ENCODE measurements around the gene SHANK1.
A peak's percentile ranks its signal among the peaks of the same experiment; 100 is the strongest.

The SHANK1 gene

GRCh38 chr19:50711196-50711595 is 8.4 kb downstream of the SHANK1 start:
- DNase-seq, result no peak

GRCh38 chr19:50710612-50711011 is 9.0 kb downstream of the SHANK1 start:
- DNase-seq, result no peak

DNA sequence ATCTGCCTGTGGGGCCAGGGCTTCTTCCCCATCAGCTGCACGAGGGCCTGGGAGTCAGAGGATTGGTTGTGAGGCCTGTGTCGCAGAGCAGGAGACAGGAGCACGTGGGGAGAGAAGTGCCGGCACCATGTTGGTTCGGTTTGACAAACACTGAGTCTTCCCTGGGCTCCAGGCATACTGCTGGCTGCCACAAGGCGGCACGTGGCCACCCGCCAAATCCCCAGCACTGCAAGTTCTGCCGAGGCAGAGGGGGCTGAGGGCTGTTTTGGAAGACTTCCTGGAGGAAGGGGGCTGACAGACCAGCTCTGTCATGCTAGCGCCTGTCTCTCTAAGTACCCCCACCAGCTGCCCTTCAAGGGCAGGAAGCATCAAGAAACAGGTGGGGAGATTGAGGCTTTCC is 9.5 kb downstream of the SHANK1 start:
- DNase-seq, result no peak

DNA sequence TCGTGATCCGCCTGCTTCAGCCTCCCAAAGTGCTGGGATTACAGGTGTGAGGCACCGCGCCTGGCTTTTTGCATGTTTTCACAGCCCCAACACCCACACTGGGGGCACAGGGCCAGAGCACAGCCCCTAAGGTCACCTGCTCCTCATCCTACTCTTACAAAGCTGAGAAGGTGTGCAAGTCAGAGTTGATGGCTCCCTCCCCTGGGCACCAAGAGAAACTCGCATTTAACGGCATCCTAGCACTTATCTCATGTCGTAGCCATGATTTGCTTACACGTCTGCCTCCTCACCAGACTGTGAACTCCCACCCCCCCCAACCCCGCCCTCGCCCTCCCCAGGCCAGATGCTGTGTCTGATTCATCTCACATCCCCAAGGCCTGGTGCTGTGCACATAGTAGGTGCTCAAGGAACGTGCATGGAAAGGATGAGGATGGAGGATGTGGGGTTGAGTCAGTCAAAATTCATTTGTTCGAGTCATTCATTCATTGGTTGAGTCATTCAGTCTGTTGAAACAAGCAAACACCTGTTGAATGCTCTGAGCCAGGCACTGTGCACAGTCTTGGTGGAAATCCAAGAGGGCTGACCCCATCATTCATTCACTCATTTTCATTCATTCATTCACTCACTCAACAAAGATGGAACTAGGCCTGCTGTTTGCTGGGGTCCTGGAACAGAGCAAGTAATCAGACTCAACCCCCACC is 11.3 kb downstream of the SHANK1 start:
- no peak for DNase-seq

GRCh38 chr19:50706387-50706786 is 13.2 kb downstream of the SHANK1 start:
- no peak for DNase-seq

- DNase-seq, result peak; percentile 48 to 65
These were observed 14.1 kb downstream of the SHANK1 start for GRCh38 chr19:50705422-50706019.

GRCh38 chr19:50703915-50704796 is 15.4 kb downstream of the SHANK1 start:
- peak in 1 of 2 donors; percentile 9 for DNase-seq

DNA sequence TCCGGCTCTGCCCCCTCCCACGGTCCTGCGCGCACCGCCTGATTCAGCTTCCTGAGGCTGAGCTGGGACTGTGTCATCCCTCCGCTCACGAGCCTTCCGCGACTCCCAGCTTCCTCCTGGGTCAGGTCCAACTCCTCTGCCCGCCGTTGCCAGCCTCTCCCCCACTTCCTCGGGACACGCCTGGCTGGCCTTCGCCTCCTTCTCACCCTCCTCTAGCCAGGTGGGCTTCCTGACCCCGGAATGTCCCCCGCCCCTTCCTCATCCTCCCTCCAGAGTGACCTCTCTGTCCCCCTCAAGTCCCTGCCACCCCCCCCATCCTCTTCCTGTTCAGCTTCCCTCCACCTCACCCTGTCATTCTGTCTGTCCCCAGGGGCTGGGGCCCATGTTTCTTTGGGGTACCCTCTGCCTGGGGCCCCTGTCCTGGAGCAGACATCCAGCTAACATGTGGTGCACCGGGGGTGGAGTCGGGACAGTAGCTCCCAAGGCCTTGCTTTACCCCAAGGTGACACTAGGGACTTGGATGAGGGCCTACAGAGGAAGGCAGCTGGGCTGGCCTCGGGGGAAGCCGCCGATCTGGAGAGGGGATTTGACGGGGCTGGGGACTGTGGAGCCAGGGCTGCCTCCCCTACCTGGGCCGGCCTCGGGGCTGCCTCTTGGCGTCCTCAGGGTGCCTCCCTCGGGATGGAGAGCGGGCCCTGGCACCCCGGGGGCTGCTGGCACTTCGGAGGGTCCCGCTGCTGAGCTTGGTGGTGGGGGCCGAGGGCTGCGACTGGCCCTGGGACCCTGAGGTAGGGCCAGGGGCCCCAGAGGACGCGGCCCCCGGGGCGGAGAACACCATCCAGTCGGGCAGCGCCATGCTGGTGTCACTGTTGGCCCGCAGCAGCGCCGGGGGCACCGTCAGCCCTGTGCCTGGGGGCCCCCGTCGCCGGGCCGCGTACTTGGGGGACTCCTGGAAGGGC is 16.5 kb downstream of the SHANK1 start:
- DNase-seq, result peak; percentile 50 to 83

- DNase-seq, result no peak
These were observed 17.3 kb downstream of the SHANK1 start for GRCh38 chr19:50702158-50702870.

GRCh38 chr19:50701367-50701985 is 18.1 kb downstream of the SHANK1 start:
- no peak for DNase-seq

DNA sequence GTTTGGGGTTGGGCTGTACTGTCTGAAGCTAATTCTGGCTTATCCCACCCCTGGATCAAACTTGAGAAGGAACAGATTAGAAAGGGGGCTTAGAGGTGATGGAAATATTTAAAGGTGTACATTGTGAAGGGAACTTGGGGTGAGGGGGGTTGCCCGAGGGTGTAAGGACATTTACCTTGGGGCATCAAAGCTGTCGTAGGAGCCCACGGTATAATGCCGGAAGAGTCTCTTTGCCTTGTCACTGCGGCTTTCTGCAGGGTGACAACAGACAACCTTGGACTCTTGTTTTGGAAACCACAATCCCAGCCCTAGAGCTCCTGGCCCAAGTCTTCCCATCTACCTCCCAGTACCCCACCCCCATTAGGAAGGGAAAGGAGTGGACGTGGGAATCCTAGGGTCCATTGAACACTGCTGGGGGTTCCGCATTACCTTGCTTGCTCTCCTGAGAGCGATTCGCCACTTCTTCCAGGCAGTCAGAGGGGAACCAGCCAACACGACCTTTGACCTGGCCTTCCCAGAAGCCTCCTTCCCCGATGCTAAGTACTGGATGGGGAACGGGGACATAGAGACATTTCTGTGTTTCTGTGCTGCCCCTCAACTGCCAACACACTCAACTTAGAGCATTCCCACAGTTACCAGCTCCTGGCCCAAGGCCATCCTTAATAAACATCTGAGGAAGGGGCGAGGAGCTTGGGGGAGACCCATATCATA is 22.0 kb downstream of the SHANK1 start:
- no peak for DNase-seq

GRCh38 chr19:50696094-50696483 is 23.5 kb downstream of the SHANK1 start:
- DNase-seq, result no peak

- no peak for DNase-seq
These were observed 24.1 kb downstream of the SHANK1 start for GRCh38 chr19:50695251-50696093.

GRCh38 chr19:50694815-50695145 is 24.8 kb downstream of the SHANK1 start:
- no peak for DNase-seq

GRCh38 chr19:50693064-50693975 is 26.3 kb downstream of the SHANK1 start:
- no peak for DNase-seq

DNA sequence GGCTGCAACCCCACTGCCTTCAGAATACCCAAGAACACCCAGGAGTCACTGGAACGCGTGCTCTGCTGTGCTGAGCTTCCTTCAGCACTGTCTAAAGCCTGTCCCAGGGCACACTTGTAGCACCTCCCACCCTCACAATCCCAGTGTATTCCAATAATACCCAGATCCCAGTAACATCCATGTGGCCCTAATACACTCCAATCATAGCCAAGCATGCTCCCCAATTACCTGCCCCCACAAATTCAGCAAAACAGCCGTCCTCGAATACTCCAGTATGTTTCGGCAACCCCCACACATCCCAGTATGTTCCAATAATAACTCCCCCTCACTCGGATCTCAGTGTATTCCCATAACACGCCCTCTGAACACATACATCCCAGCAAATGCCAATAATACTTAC is 29.2 kb downstream of the SHANK1 start:
- no peak for DNase-seq

- no peak for DNase-seq
These were observed 30.8 kb downstream of the SHANK1 start for GRCh38 chr19:50688766-50689165.

GRCh38 chr19:50686310-50687032 is 33.1 kb downstream of the SHANK1 start:
- DNase-seq, result no peak

Data from inflammatory macrophage (primary cell).